Measurements from ENCODE around the gene ZBTB24. TPM values are rescaled to one million over a fixed set of nuclear protein-coding genes. Genes with fewer than 3 reads are reported as not detected.

ZBTB24 gene
- total RNA-seq, 2 donors from 2014 or later, result 9.2 to 9.8 TPM

GRCh38 chr6:109456710-109457561 is 26.1 kb downstream of the ZBTB24 start:
- Mint-ChIP-seq H3K4me3 (peak overlapping the region; percentile 79), H3K27me3 (ENCODE audit: insufficient read depth) (peaks cover 43% of the 10 kb centered on the region), H3K9me3 (peaks cover 2% of the 10 kb centered on the region), H3K27ac (no peak overlapping the region), H3K4me1 (peaks cover 33% of the 10 kb centered on the region), H3K36me3 (ENCODE audit: low read depth) (peaks cover 11% of the 10 kb centered on the region)
- Histone ChIP-seq H3K27me3 (ENCODE audit: control insufficient read depth, insufficient read depth, low read length, poor library complexity, severe bottlenecking) (peaks cover 32% of the 10 kb centered on the region), H3K9me3 (ENCODE audit: control insufficient read depth, low read length) (peaks cover 4% of the 10 kb centered on the region), H3K27ac (ENCODE audit: low read depth, low read length) (no peak overlapping the region), H3K4me1 (ENCODE audit: control insufficient read depth, insufficient read depth, low read length) (peaks cover 9% of the 10 kb centered on the region), H3K9ac (ENCODE audit: extremely low read depth, low read length, poor library complexity, severe bottlenecking) (no peak overlapping the region), H3K4me3 (ENCODE audit: low read length) (peak overlapping the region; percentile 77), H3K36me3 (ENCODE audit: control insufficient read depth, insufficient read depth, low read length) (peaks cover 7% of the 10 kb centered on the region)
- 86 to 87% methylated on average over 12 to 16 of the region's 16 CpGs for WGBS, 2 experiments (ENCODE audit: insufficient coverage in 1 of 2, insufficient read length in 1 of 2)
- no peak for TF ChIP-seq CTCF (conservative IDR thresholded peaks at IDR 0.05)
- no peak for DNase-seq

DNA sequence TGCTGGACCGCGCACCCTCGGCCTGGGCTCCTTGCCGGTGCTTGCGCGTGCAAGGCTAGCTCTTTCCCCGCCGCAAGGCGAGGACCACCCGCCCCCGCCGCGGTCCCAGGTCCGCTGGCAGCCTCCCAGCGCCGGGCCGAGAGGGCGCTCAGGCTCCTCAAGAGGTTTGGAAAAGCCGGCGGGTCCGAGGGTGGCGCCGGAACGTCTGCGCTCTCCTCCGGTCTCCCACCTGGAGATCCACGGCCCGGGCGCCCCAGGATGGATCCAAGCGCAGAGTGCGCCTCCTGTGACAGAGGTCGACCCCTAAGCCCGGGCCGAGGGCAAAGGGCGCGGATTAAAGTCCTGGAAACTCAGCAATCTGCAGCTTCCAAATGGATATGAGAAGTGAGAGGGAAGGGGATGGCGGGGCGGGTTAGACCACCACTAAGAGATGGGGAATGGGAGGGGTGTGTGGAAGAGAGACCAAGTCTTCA is 26.9 kb downstream of the ZBTB24 start:
- no peak overlapping the region for H3K9ac ChIP-seq (ENCODE audit: extremely low read depth, low read length, poor library complexity, severe bottlenecking)
- peaks cover 9% of the 10 kb centered on the region for H3K4me1 ChIP-seq (ENCODE audit: control insufficient read depth, insufficient read depth, low read length)
- TF ChIP-seq CTCF (conservative IDR thresholded peaks at IDR 0.05), result peak; percentile 41
- peaks cover 2% of the 10 kb centered on the region for H3K9me3 ChIP-seq (ENCODE audit: control insufficient read depth, low read length)
- Mint-ChIP-seq H3K27me3 (ENCODE audit: insufficient read depth) (peaks cover 40% of the 10 kb centered on the region), H3K4me3 (peak overlapping the region; percentile 79), H3K27ac (no peak overlapping the region), H3K36me3 (ENCODE audit: low read depth) (peaks cover 5% of the 10 kb centered on the region), H3K4me1 (peaks cover 33% of the 10 kb centered on the region), H3K9me3 (peaks cover 2% of the 10 kb centered on the region)
- peak; percentile 84 for DNase-seq
- H3K27ac ChIP-seq (ENCODE audit: low read depth, low read length), result peak overlapping the region; percentile 38
- H3K36me3 ChIP-seq (ENCODE audit: control insufficient read depth, insufficient read depth, low read length), result peaks cover under 1% of the 10 kb centered on the region
- peaks cover 32% of the 10 kb centered on the region for H3K27me3 ChIP-seq (ENCODE audit: control insufficient read depth, insufficient read depth, low read length, poor library complexity, severe bottlenecking)
- 4 to 9% methylated on average over 16 to 38 of the region's 38 CpGs for WGBS, 2 experiments (ENCODE audit: insufficient coverage in 1 of 2, insufficient read length in 1 of 2)
- peak overlapping the region; percentile 77 for H3K4me3 ChIP-seq (ENCODE audit: low read length)

GRCh38 chr6:109455437-109456110 is 27.4 kb downstream of the ZBTB24 start, which contains the start of gene MICAL1:
Gene MICAL1 (minus strand): TSS chr6:109455772. CDS start chr6:109454196, 1,576 bp downstream.
- peaks cover 33% of the 10 kb centered on the region for H3K4me1 Mint-ChIP-seq
- TF ChIP-seq CTCF (conservative IDR thresholded peaks at IDR 0.05), result peak; percentile 54
- H3K4me3 Mint-ChIP-seq, result peak within 1 kb of the TSS; percentile 79
- Histone ChIP-seq H3K4me1 (ENCODE audit: control insufficient read depth, insufficient read depth, low read length) (peaks cover 9% of the 10 kb centered on the region), H3K9me3 (ENCODE audit: control insufficient read depth, low read length) (no peaks in the 10 kb centered on the region), H3K36me3 (ENCODE audit: control insufficient read depth, insufficient read depth, low read length) (no peaks in the 10 kb centered on the region), H3K27me3 (ENCODE audit: control insufficient read depth, insufficient read depth, low read length, poor library complexity, severe bottlenecking) (peaks cover 32% of the 10 kb centered on the region), H3K4me3 (ENCODE audit: low read length) (peak within 1 kb of the TSS; percentile 80), H3K27ac (ENCODE audit: low read depth, low read length) (peak within 1 kb of the TSS; percentile 78), H3K9ac (ENCODE audit: extremely low read depth, low read length, poor library complexity, severe bottlenecking) (peak within 1 kb of the TSS; percentile 20)
- H3K36me3 Mint-ChIP-seq (ENCODE audit: low read depth), result peaks cover 1% of the 10 kb centered on the region
- H3K27me3 Mint-ChIP-seq (ENCODE audit: insufficient read depth), result peaks cover 40% of the 10 kb centered on the region
- no peaks in the 10 kb centered on the region for H3K9me3 Mint-ChIP-seq
- 0% methylated on average over 8 to 70 of the region's 70 CpGs for WGBS, 2 experiments (ENCODE audit: insufficient coverage in 1 of 2, insufficient read length in 1 of 2)
- peak; percentile 89 for DNase-seq
- no peak within 1 kb of the TSS for H3K27ac Mint-ChIP-seq

All from endodermal cell (in vitro differentiated cells).